HG03520 (cell line): ENCODE results near the gene MRPL52.

Experiments
- ATAC-seq: cut with Tn5 transposase; IDR thresholded peaks from one replicate; pipeline ENCODE4 v1.9.1; 2021; ENCODE audit warnings: mild to moderate bottlenecking, moderate library complexity; ENCODE audit not compliant: unreplicated experiment

Gene MRPL52

GRCh38 chr14:22878271-22879246 lies 48.9 kb downstream of the MRPL52 start:
- ATAC-seq = no peak

GRCh38 chr14:22882064-22882463 lies 52.4 kb downstream of the MRPL52 start:
- ATAC-seq = no peak

GRCh38 chr14:22882529-22883172 lies 53.0 kb downstream of the MRPL52 start:
- ATAC-seq = no peak

GRCh38 chr14:22883173-22883976 lies 53.7 kb downstream of the MRPL52 start, which contains the start of gene REM2:
Gene REM2 (plus strand): TSS chr14:22883222. CDS start chr14:22883288, 66 bp downstream.
- no peak for ATAC-seq

- ATAC-seq = no peak
Measured at GRCh38 chr14:22884076-22884737, 54.5 kb downstream of the MRPL52 start.
